ENCODE results near the gene MYF5. TPM values are rescaled to one million over a fixed set of nuclear protein-coding genes. Genes with fewer than 3 reads are reported as not detected.

Gene MYF5
- total and polyA plus RNA-seq, 10 of the 15 experiments (the other 5 are each of a cell fraction or from before 2014, with no cell fraction given): not detected

DNA sequence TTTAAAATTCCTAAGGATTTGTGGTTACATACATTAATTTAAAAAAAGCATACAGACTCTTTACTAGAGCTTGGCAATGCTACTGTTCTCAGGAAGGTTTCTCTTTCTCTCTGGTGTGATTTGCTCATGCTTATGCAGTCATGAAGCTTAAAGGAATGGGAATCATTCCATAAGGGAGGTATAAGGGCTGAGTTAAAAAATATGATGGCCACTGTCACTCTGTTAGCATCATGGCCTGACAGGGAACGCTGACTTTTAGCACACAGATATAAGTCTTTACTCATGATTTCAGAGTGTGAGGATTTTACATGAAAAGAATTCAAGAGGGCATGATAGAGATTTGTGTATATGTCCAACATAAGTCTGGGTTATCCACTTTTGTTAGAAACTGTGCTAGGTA is 3.8 kb downstream of the MYF5 start:
- Histone ChIP-seq H3K4me3 (no peak overlapping the region), H3K4me2 (ENCODE audit: control insufficient read depth, insufficient read depth) (no peak overlapping the region), H3K9me3 (replicated peaks; ENCODE audit: control insufficient read depth, insufficient read depth, low read length) (no peaks in the 10 kb centered on the region), H3K79me2 (ENCODE audit: control insufficient read depth, insufficient read depth, low read length) (no peaks in the 10 kb centered on the region), H3K27ac (ENCODE audit: control insufficient read depth, insufficient read depth) (no peak overlapping the region), H2AFZ (ENCODE audit: control insufficient read depth, low read depth, low read length) (no peak overlapping the region), H3K27me3 (replicated peaks in 1 of 2; ENCODE audit: control insufficient read depth in 2 of 2, insufficient read depth in 2 of 2, low read length in 1 of 2) (peaks cover 5 to 8% of the 10 kb centered on the region in 2 experiments; a peak in 3 of 4 replicates), H3K4me1 (ENCODE audit: control insufficient read depth, insufficient read depth, low read length) (no peaks in the 10 kb centered on the region), H3K36me3 (ENCODE audit: control insufficient read depth in 2 of 2, insufficient read depth in 2 of 2, low read length in 1 of 2) (no peaks in the 10 kb centered on the region), H3K9ac (ENCODE audit: control insufficient read depth, insufficient read depth, low read length) (no peak overlapping the region), H4K20me1 (ENCODE audit: control insufficient read depth, insufficient read depth) (no peaks in the 10 kb centered on the region)
- intact Hi-C loops (cut with micrococcal nuclease; ENCODE audit: unreplicated experiment) (no loop called here), in situ Hi-C loops (cut with MboI) (no loop called here)
- ChIA-PET RAD21 (ENCODE audit: unreplicated experiment) (no interaction called here), POLR2A (no interaction called here), SMC1A (ENCODE audit: uncharacterized antibody, unreplicated experiment) (no interaction called here), CTCF (no interaction called here)
- no peak for ATAC-seq
- no peak for FAIRE-seq
- no TSS peak for BruUV-seq (replicated peaks)
- WGBS (ENCODE audit: insufficient coverage, insufficient replicate concordance, low lambda C conversion rate, missing lambda C conversion rate): 64% methylated on average over 1 of the region's 1 CpG
- DNase-seq (ENCODE audit: low read depth, low spot score): no peak
- TF ChIP-seq NFXL1 (IDR thresholded peaks at IDR 0.05; ENCODE audit: borderline replicate concordance) (no peak), NRF1 (conservative IDR thresholded peaks at IDR 0.05; ENCODE audit: low read depth, low read length) (no peak), CREB1 (IDR thresholded peaks at IDR 0.05; ENCODE audit: low read depth) (no peak), MEF2A (IDR thresholded peaks at IDR 0.05; ENCODE audit: insufficient read depth, low read depth, low read length) (no peak), KDM1A (IDR thresholded peaks at IDR 0.05; ENCODE audit: borderline replicate concordance) (no peak), NR2C2 (IDR thresholded peaks at IDR 0.05; ENCODE audit: borderline replicate concordance, control insufficient read depth, insufficient read length, low read depth) (no peak), POU2F2 (IDR thresholded peaks at IDR 0.05; ENCODE audit: borderline replicate concordance, low read depth, low read length) (no peak), REST (IDR thresholded peaks at IDR 0.05; ENCODE audit: low read depth, low read length) (no peak)
- TF ChIP-seq, protein P1, sequence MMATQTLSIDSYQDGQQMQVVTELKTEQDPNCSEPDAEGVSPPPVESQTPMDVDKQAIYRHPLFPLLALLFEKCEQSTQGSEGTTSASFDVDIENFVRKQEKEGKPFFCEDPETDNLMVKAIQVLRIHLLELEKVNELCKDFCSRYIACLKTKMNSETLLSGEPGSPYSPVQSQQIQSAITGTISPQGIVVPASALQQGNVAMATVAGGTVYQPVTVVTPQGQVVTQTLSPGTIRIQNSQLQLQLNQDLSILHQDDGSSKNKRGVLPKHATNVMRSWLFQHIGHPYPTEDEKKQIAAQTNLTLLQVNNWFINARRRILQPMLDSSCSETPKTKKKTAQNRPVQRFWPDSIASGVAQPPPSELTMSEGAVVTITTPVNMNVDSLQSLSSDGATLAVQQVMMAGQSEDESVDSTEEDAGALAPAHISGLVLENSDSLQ (IDR thresholded peaks at IDR 0.05): no peak
- TF ChIP-seq, protein P2, sequence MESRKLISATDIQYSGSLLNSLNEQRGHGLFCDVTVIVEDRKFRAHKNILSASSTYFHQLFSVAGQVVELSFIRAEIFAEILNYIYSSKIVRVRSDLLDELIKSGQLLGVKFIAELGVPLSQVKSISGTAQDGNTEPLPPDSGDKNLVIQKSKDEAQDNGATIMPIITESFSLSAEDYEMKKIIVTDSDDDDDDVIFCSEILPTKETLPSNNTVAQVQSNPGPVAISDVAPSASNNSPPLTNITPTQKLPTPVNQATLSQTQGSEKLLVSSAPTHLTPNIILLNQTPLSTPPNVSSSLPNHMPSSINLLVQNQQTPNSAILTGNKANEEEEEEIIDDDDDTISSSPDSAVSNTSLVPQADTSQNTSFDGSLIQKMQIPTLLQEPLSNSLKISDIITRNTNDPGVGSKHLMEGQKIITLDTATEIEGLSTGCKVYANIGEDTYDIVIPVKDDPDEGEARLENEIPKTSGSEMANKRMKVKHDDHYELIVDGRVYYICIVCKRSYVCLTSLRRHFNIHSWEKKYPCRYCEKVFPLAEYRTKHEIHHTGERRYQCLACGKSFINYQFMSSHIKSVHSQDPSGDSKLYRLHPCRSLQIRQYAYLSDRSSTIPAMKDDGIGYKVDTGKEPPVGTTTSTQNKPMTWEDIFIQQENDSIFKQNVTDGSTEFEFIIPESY (IDR thresholded peaks at IDR 0.05): no peak
- TF ChIP-seq, protein P3, sequence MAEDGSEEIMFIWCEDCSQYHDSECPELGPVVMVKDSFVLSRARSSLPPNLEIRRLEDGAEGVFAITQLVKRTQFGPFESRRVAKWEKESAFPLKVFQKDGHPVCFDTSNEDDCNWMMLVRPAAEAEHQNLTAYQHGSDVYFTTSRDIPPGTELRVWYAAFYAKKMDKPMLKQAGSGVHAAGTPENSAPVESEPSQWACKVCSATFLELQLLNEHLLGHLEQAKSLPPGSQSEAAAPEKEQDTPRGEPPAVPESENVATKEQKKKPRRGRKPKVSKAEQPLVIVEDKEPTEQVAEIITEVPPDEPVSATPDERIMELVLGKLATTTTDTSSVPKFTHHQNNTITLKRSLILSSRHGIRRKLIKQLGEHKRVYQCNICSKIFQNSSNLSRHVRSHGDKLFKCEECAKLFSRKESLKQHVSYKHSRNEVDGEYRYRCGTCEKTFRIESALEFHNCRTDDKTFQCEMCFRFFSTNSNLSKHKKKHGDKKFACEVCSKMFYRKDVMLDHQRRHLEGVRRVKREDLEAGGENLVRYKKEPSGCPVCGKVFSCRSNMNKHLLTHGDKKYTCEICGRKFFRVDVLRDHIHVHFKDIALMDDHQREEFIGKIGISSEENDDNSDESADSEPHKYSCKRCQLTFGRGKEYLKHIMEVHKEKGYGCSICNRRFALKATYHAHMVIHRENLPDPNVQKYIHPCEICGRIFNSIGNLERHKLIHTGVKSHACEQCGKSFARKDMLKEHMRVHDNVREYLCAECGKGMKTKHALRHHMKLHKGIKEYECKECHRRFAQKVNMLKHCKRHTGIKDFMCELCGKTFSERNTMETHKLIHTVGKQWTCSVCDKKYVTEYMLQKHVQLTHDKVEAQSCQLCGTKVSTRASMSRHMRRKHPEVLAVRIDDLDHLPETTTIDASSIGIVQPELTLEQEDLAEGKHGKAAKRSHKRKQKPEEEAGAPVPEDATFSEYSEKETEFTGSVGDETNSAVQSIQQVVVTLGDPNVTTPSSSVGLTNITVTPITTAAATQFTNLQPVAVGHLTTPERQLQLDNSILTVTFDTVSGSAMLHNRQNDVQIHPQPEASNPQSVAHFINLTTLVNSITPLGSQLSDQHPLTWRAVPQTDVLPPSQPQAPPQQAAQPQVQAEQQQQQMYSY (CRISPR knock-in tag; IDR thresholded peaks at IDR 0.05): no peak

All from GM12878 (cell line).